K562 (cell line): ENCODE measurements around the gene FHIP2A.

Experiments used
- FOSL1 ChIP-seq: fragments of 200-800 bp; sonication (Bioruptor generic); conservative IDR thresholded peaks from 2 replicates; pipeline ENCODE4 v1.6.1; 2016; ENCODE audit warnings: missing genetic modification characterization, missing compliant biosample characterization
- FOXA1 ChIP-seq: fragments of 450-650 bp; IDR thresholded peaks from 2 replicates; pipeline ENCODE4 v1.6.1; 2016; ENCODE audit warnings: mild to moderate bottlenecking, borderline replicate concordance
- MEF2D ChIP-seq: conservative IDR thresholded peaks from 2 replicates; pipeline ENCODE4 v1.6.1; 2016; ENCODE audit warnings: low read depth, missing genetic modification characterization, missing compliant biosample characterization
- NR2C1 ChIP-seq, 2 experiments: fragments of 450-650 bp; IDR thresholded peaks; 2 replicates each; pipeline ENCODE4 v1.6.1; 2017; ENCODE audit warnings: mild to moderate bottlenecking in 2 of 2, antibody characterized with exemption in 1 of 2, inconsistent platforms in 1 of 2, missing compliant biosample characterization in 1 of 2, missing genetic modification characterization in 1 of 2
- RBM22 ChIP-seq: fragments of 200-400 bp; formaldehyde crosslinking; IDR thresholded peaks from 2 replicates; pipeline ENCODE4 v1.6.1; 2018; ENCODE audit warnings: low read length, low read depth; ENCODE audit not compliant: poor library complexity, severe bottlenecking
- SMC3 ChIP-seq: conservative IDR thresholded peaks from 2 replicates; pipeline ENCODE4 v1.6.1; 2011; ENCODE audit warnings: low read depth, low read length, improper control_type of control experiment; ENCODE audit not compliant: insufficient read depth

GRCh38 chr10:114869520-114869892 lies 47.9 kb downstream of the FHIP2A start:
- TF ChIP-seq NR2C1 (IDR thresholded peaks at IDR 0.05) (no peak), NR2C1 (tag; IDR thresholded peaks at IDR 0.05) (no peak), FOXA1 (no peak), FOSL1 (tag) (no peak), RBM22 (no peak), SMC3 (no peak), MEF2D (tag) (no peak)
